ENCODE data around the gene CILP2.

CILP2 gene

GRCh38 chr19:19544257-19544953 lies 6.3 kb downstream of the CILP2 start:
- in situ Hi-C loops (cut with HindIII; ENCODE audit: low sequenced_read_pairs), result no loop called here

GRCh38 chr19:19544954-19545591 lies 7.0 kb downstream of the CILP2 start:
- in situ Hi-C loops (cut with HindIII; ENCODE audit: low sequenced_read_pairs), result no loop called here
- DNase-seq (ENCODE audit: low read depth, low spot score), result no peak

More at GRCh38 chr19:19544257-19544953, 6.3 kb downstream of the CILP2 start:
- no peak overlapping the region for H3K4me3 ChIP-seq (ENCODE audit: low read depth, low read length)
- TF ChIP-seq CTCF (IDR thresholded peaks at IDR 0.05; ENCODE audit: low read depth, low read length), result no peak
- no peak for DNase-seq (ENCODE audit: low read depth, low spot score)

GRCh38 chr19:19545707-19546106 lies 7.6 kb downstream of the CILP2 start:
- TF ChIP-seq CTCF (IDR thresholded peaks at IDR 0.05; ENCODE audit: low read depth, low read length), result no peak
- in situ Hi-C loops (cut with HindIII; ENCODE audit: low sequenced_read_pairs), result no loop called here
- no peak for DNase-seq (ENCODE audit: low read depth, low spot score)
- no peak overlapping the region for H3K4me3 ChIP-seq (ENCODE audit: low read depth, low read length)

More at GRCh38 chr19:19544954-19545591, 7.0 kb downstream of the CILP2 start:
- H3K4me3 ChIP-seq (ENCODE audit: low read depth, low read length), result no peak overlapping the region
- TF ChIP-seq CTCF (IDR thresholded peaks at IDR 0.05; ENCODE audit: low read depth, low read length), result no peak

- H3K4me3 ChIP-seq (ENCODE audit: low read depth, low read length), result no peak overlapping the region
- TF ChIP-seq CTCF (IDR thresholded peaks at IDR 0.05; ENCODE audit: low read depth, low read length), result no peak
- in situ Hi-C loops (cut with HindIII; ENCODE audit: low sequenced_read_pairs), result no loop called here
- DNase-seq (ENCODE audit: low read depth, low spot score), result no peak
These were observed 8.7 kb downstream of the CILP2 start for GRCh38 chr19:19546751-19547162.

- in situ Hi-C loops (cut with HindIII; ENCODE audit: low sequenced_read_pairs), result no loop called here
- H3K4me3 ChIP-seq (ENCODE audit: low read depth, low read length), result no peak overlapping the region
- no peak for DNase-seq (ENCODE audit: low read depth, low spot score)
- no peak for TF ChIP-seq CTCF (IDR thresholded peaks at IDR 0.05; ENCODE audit: low read depth, low read length)
These were observed 9.7 kb downstream of the CILP2 start for GRCh38 chr19:19547674-19548336.

- no peak for TF ChIP-seq CTCF (IDR thresholded peaks at IDR 0.05; ENCODE audit: low read depth, low read length)
- DNase-seq (ENCODE audit: low read depth, low spot score), result no peak
- in situ Hi-C loops (cut with HindIII; ENCODE audit: low sequenced_read_pairs), result no loop called here
- H3K4me3 ChIP-seq (ENCODE audit: low read depth, low read length), result no peak overlapping the region
These were observed 11.1 kb downstream of the CILP2 start for GRCh38 chr19:19548915-19549759.
